ENCODE results near the gene ADAM30. TPM values are rescaled to one million over a fixed set of nuclear protein-coding genes. Genes with fewer than 3 reads are reported as not detected.
A peak's percentile ranks its signal among the peaks of the same experiment; 100 is the strongest.

ADAM30 gene
- total and polyA plus RNA-seq, 2 of the 13 experiments (the other 11 are each of a cell fraction or from before 2014, with no cell fraction given): not detected

GRCh38 chr1:119911775-119912174 lies 15.5 kb upstream of the ADAM30 start:
- in situ Hi-C loops (cut with HindIII; ENCODE audit: extremely low pct_ligation_motif_present, low pct_unique_long_range_greater_than_20kb) (no loop called here), intact Hi-C loops (cut with micrococcal nuclease; ENCODE audit: unreplicated experiment) (no loop called here)
- peaks cover 5 to 12% of the 10 kb centered on the region in 2 experiments; a peak in 3 of 5 replicates for H3K36me3 ChIP-seq (replicated peaks in 1 of 2; ENCODE audit: control insufficient read depth in 1 of 2, insufficient read depth in 2 of 2, low read length in 2 of 2)
- H3K4me3 ChIP-seq (replicated peaks in 1 of 3; ENCODE audit: insufficient read depth in 1 of 3, low read depth in 2 of 3, low read length in 3 of 3): no peak overlapping the region
- H3K4me2 ChIP-seq (ENCODE audit: low read depth, low read length): no peak overlapping the region
- no peak for TF ChIP-seq ZNF496 (CRISPR knock-in tag; IDR thresholded peaks at IDR 0.05; ENCODE audit: insufficient replicate concordance)
- no peak for TF ChIP-seq SAFB2 (CRISPR knock-in tag; IDR thresholded peaks at IDR 0.05; ENCODE audit: borderline replicate concordance, low read depth)
- TF ChIP-seq MAFG (CRISPR knock-in tag; IDR thresholded peaks at IDR 0.05): no peak
- TF ChIP-seq MAFF (IDR thresholded peaks at IDR 0.05; ENCODE audit: low read depth, low read length): peak; percentile 78
- TF ChIP-seq NR3C1 (CRISPR knock-in tag; IDR thresholded peaks at IDR 0.05): no peak
- TF ChIP-seq HINFP (CRISPR knock-in tag; IDR thresholded peaks at IDR 0.05; ENCODE audit: low read depth): no peak
- no peak for TF ChIP-seq ZXDC (CRISPR knock-in tag; IDR thresholded peaks at IDR 0.05)
- no peak for TF ChIP-seq ZNF430 (CRISPR knock-in tag; IDR thresholded peaks at IDR 0.05)
- no peak for TF ChIP-seq KDM2A (CRISPR knock-in tag; IDR thresholded peaks at IDR 0.05; ENCODE audit: borderline replicate concordance, low read depth)
- no peak for TF ChIP-seq POLR2G (IDR thresholded peaks at IDR 0.05; ENCODE audit: low read depth, low read length)
- no peak for TF ChIP-seq ATF7-NPFF (CRISPR knock-in tag; IDR thresholded peaks at IDR 0.05; ENCODE audit: low read depth)
- TF ChIP-seq CBX5 (CRISPR knock-in tag; IDR thresholded peaks at IDR 0.05; ENCODE audit: borderline replicate concordance): no peak
- peak; percentile 43 for TF ChIP-seq ATF7 (IDR thresholded peaks at IDR 0.05)
- no peak for TF ChIP-seq ATF7 (CRISPR knock-in tag; IDR thresholded peaks at IDR 0.05)
- peak; percentile 85 to 86 for TF ChIP-seq MAFK (conservative IDR thresholded peaks at IDR 0.05 in 1 of 2, IDR thresholded peaks at IDR 0.05 in 1 of 2; ENCODE audit: low read length in 2 of 2)
- ChIA-PET CTCF (ENCODE audit: low intra/inter-chr PET ratio, low total read pairs) (no interaction called here), POLR2A (no interaction called here)
- H4K20me1 ChIP-seq (ENCODE audit: insufficient read depth, low read length): no peaks in the 10 kb centered on the region
- H3K27ac ChIP-seq (ENCODE audit: extremely low read length, insufficient read depth, low read length): no peak overlapping the region
- no peak for DNase-seq (ENCODE audit: low spot score)
- no peaks in the 10 kb centered on the region for H3K79me2 ChIP-seq (ENCODE audit: insufficient read depth, low read length)
- no peak overlapping the region for H2AFZ ChIP-seq (ENCODE audit: low read length)
- no peaks in the 10 kb centered on the region for H3K27me3 ChIP-seq (ENCODE audit: control insufficient read depth in 1 of 2, insufficient read depth in 2 of 2, low read length in 2 of 2)
- no peaks in the 10 kb centered on the region for H3K9me3 ChIP-seq (ENCODE audit: low read length)
- BruUV-seq (replicated peaks): no TSS peak
- no peak for FAIRE-seq
- WGBS (ENCODE audit: low lambda C conversion rate): 96% methylated on average over 2 of the region's 2 CpGs
- no peak for ATAC-seq
- no peak overlapping the region for H3K9ac ChIP-seq (ENCODE audit: insufficient read depth, low read depth, low read length)
- peaks cover 6% of the 10 kb centered on the region; the same call in 1 of the 2 replicates for H3K4me1 ChIP-seq (ENCODE audit: insufficient read depth, low read length)

All from HepG2 (cell line).